Iris pigment epithelial cell (primary cell): ENCODE data around the gene CASP6.
A peak's percentile ranks its signal among the peaks of the same experiment; 100 is the strongest.

Source experiments
- DNase-seq: peaks from one replicate; pipeline ENCODE4 v3.0.0-alpha.2; 2011; ENCODE audit warnings: low read depth

CASP6 gene

GRCh38 chr4:109671350-109671749, 31.9 kb downstream of the CASP6 start:
- peak; percentile 5 for DNase-seq

GRCh38 chr4:109665783-109666485, 37.3 kb downstream of the CASP6 start:
- DNase-seq, result no peak

- DNase-seq, result no peak
These were observed 40.5 kb downstream of the CASP6 start for GRCh38 chr4:109662771-109663170.

- DNase-seq, result no peak
These were observed 41.1 kb downstream of the CASP6 start for GRCh38 chr4:109662116-109662515.

- DNase-seq, result no peak
These were observed 44.3 kb downstream of the CASP6 start for GRCh38 chr4:109658871-109659410.

- no peak for DNase-seq
These were observed 45.3 kb downstream of the CASP6 start for GRCh38 chr4:109657854-109658418.

GRCh38 chr4:109655396-109655795, 47.8 kb downstream of the CASP6 start:
- DNase-seq, result no peak

- DNase-seq, result no peak
These were observed 53.4 kb downstream of the CASP6 start for GRCh38 chr4:109649872-109650271.

GRCh38 chr4:109648997-109649575, 54.2 kb downstream of the CASP6 start:
- no peak for DNase-seq

GRCh38 chr4:109648266-109648996, 54.8 kb downstream of the CASP6 start:
- DNase-seq, result peak; percentile 12

- DNase-seq, result no peak
These were observed 57.2 kb downstream of the CASP6 start for GRCh38 chr4:109645874-109646710.

- no peak for DNase-seq
These were observed 62.6 kb downstream of the CASP6 start for GRCh38 chr4:109640644-109641043.
